Measurements from ENCODE around the gene SHCBP1. TPM values are rescaled to one million over a fixed set of nuclear protein-coding genes. Genes with fewer than 3 reads are reported as not detected.

Gene SHCBP1
- total and polyA plus RNA-seq, 2 experiments from 2014 or later: 7.3 to 14.9 TPM

GRCh38 chr16:46650254-46650623, 29.1 kb upstream of the SHCBP1 start (continued):
- no peak for TF ChIP-seq ZNF462 (CRISPR knock-in tag; IDR thresholded peaks at IDR 0.05)
- TF ChIP-seq EZH2 (IDR thresholded peaks at IDR 0.05; ENCODE audit: low read depth, unreplicated experiment): no peak
- TF ChIP-seq STAT1 (IDR thresholded peaks at IDR 0.05; ENCODE audit: unreplicated experiment): no peak

DNA sequence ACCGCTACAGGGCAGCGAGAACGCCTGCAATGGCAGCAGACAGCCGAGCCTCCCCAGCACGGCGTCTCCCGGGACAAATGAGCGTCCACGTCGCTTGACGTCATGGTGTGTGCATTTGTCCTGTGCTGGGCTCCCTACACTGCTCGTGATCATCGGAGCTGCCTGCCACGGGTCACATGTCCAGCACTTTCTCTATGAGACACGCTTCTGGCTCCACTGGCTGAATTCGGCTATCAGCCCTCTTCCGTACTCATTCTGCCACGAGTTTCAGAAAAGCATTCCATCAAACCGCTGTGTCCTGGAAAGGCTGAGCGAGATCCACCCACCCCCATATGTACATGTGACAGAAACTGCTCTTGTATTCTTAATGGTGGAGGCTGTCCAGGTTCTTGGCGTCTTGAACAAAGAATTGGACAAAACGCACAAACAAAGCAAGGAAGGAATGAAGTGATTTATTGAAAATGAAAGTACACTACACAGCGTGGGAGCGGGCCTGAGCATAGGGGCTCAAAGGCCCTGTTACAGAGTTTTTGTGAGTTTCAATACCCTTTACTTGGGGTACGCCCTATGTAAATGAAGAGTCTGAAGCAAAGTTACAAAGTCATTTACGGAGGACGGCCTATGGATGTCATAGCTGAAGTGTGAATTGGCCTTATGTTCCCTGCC, 28.5 kb upstream of the SHCBP1 start:
- H3K4me3 ChIP-seq: no peak overlapping the region
- Mint-ChIP-seq H3K4me3 (no peak overlapping the region), H3K9me3 (peaks cover 6% of the 10 kb centered on the region; the same call in 2 of the 3 replicates), H3K36me3 (ENCODE audit: low read depth) (no peaks in the 10 kb centered on the region; the same call in 2 of the 3 replicates), H3K27me3 (ENCODE audit: insufficient read depth, low read depth, poor library complexity) (peaks cover 5% of the 10 kb centered on the region), H3K4me1 (peaks cover 5% of the 10 kb centered on the region; the same call in 1 of the 3 replicates), H3K27ac (no peak overlapping the region)
- H2AFZ ChIP-seq: no peak overlapping the region
- no peaks in the 10 kb centered on the region for H3K27me3 ChIP-seq (ENCODE audit: insufficient read depth)
- H3K4me2 ChIP-seq: no peak overlapping the region
- H3K27ac ChIP-seq (ENCODE audit: low read depth): no peak overlapping the region
- no peak for ATAC-seq
- no peak for DNase-seq (ENCODE audit: low spot score)
- H3K36me3 ChIP-seq (ENCODE audit: insufficient read depth): no peaks in the 10 kb centered on the region
- H3K9me2 ChIP-seq (ENCODE audit: insufficient read depth): peaks cover 3% of the 10 kb centered on the region; the same call in 1 of the 2 replicates
- no peaks in the 10 kb centered on the region for H3F3A ChIP-seq (replicated peaks; ENCODE audit: low read depth)
- no peaks in the 10 kb centered on the region for H4K20me1 ChIP-seq (replicated peaks; ENCODE audit: insufficient read depth)
- H3K4me1 ChIP-seq (ENCODE audit: insufficient read depth): no peaks in the 10 kb centered on the region
- H3K79me2 ChIP-seq (replicated peaks; ENCODE audit: insufficient read depth): no peaks in the 10 kb centered on the region
- TF ChIP-seq STAT1 (IDR thresholded peaks at IDR 0.05; ENCODE audit: unreplicated experiment): no peak
- no peak for TF ChIP-seq ZNF462 (CRISPR knock-in tag; IDR thresholded peaks at IDR 0.05)
- no peak for TF ChIP-seq JUNB (IDR thresholded peaks at IDR 0.05; ENCODE audit: unreplicated experiment)
- no peak for TF ChIP-seq ZNF331 (CRISPR knock-in tag; IDR thresholded peaks at IDR 0.05; ENCODE audit: low read depth)
- no peak for TF ChIP-seq CTCF (conservative IDR thresholded peaks at IDR 0.05; ENCODE audit: low read depth in 2 of 2)
- no peak for TF ChIP-seq POLR2AphosphoS5 (IDR thresholded peaks at IDR 0.05; ENCODE audit: low read depth)
